Neural progenitor cell (in vitro differentiated cells): ENCODE data around the gene ARF1. TPM values are rescaled to one million over a fixed set of nuclear protein-coding genes. Genes with fewer than 3 reads are reported as not detected.

Experiments used
- DNase-seq: peaks from one replicate; pipeline ENCODE4 v3.0.0-alpha.2; 2016; ENCODE audit warnings: low spot score
- H2AFZ ChIP-seq: fragments of 200-600 bp; sonication (generic); replicated peaks from 2 replicates; pipeline ENCODE4 v1.6.1; 2016; ENCODE audit warnings: antibody characterized with exemption
- H3F3A ChIP-seq: fragments of 200-600 bp; sonication (generic); 2 replicates; pipeline ENCODE4 v1.6.1; 2016; ENCODE audit warnings: antibody characterized with exemption, low read depth
- H3K27ac ChIP-seq: fragments of 200-600 bp; sonication (generic); 2 replicates; pipeline ENCODE4 v1.5.1; 2016; ENCODE audit warnings: mild to moderate bottlenecking
- H3K27me3 ChIP-seq: fragments of 200-600 bp; sonication (generic); 2 replicates; pipeline ENCODE4 v1.6.1; 2016; ENCODE audit warnings: mild to moderate bottlenecking, moderate library complexity
- H3K36me3 ChIP-seq: fragments of 200-600 bp; sonication (generic); 2 replicates; pipeline ENCODE4 v1.5.1; 2016
- H3K4me1 ChIP-seq: fragments of 200-600 bp; sonication (generic); 2 replicates; pipeline ENCODE4 v1.6.1; 2016; ENCODE audit warnings: mixed run types
- H3K4me2 ChIP-seq: fragments of 200-600 bp; sonication (generic); 2 replicates; pipeline ENCODE4 v1.6.1; 2016
- H3K4me3 ChIP-seq: fragments of 200-600 bp; sonication (generic); 2 replicates; pipeline ENCODE4 v1.5.1; 2016
- H3K79me2 ChIP-seq: fragments of 200-600 bp; sonication (generic); 2 replicates; pipeline ENCODE4 v1.6.1; 2016; ENCODE audit warnings: low read depth
- H3K9ac ChIP-seq: fragments of 200-600 bp; sonication (generic); 2 replicates; pipeline ENCODE4 v1.6.1; 2016
- H3K9me3 ChIP-seq: fragments of 200-600 bp; sonication (generic); 2 replicates; pipeline ENCODE4 v1.5.1; 2016; ENCODE audit warnings: low read depth
- H4K20me1 ChIP-seq: fragments of 200-600 bp; sonication (generic); 2 replicates; pipeline ENCODE4 v1.6.1; 2016; ENCODE audit warnings: low read depth
- H3K27ac Mint-ChIP-seq: 3 replicates; pipeline ENCODE4 v1.8.0; 2021; ENCODE audit warnings: mixed read lengths
- H3K27me3 Mint-ChIP-seq: 2 replicates; pipeline ENCODE4 v1.8.0; 2022; ENCODE audit warnings: low read depth, mild to moderate bottlenecking, inconsistent platforms, moderate library complexity, mixed read lengths; ENCODE audit not compliant: insufficient read depth
- H3K36me3 Mint-ChIP-seq: 3 replicates; pipeline ENCODE4 v1.8.0; 2021; ENCODE audit warnings: mixed read lengths
- H3K4me1 Mint-ChIP-seq: 3 replicates; pipeline ENCODE4 v1.8.0; 2021; ENCODE audit warnings: mixed read lengths
- H3K4me3 Mint-ChIP-seq: 3 replicates; pipeline ENCODE4 v1.8.0; 2021; ENCODE audit warnings: mild to moderate bottlenecking, moderate library complexity, mixed read lengths
- H3K9me3 Mint-ChIP-seq: 3 replicates; pipeline ENCODE4 v1.8.0; 2020; ENCODE audit warnings: mixed read lengths
- EZH2 ChIP-seq: fragments of 200-600 bp; sonication (generic); IDR thresholded peaks from 2 replicates; pipeline ENCODE4 v1.6.1; 2017; ENCODE audit warnings: antibody characterized with exemption, mild to moderate bottlenecking, moderate library complexity
- EZH2phosphoT487 ChIP-seq: fragments of 200-600 bp; sonication (generic); IDR thresholded peaks from 2 replicates; pipeline ENCODE4 v1.6.1; 2017; ENCODE audit warnings: antibody characterized with exemption
- total RNA-seq: library from RNA; depleted of rRNA; stranded (reverse); fragments of >200 nt; gene quantifications from 2 replicates; pipeline ENCODE4 v1.2.3, GENCODE V29; 2015; ENCODE audit warnings: low replicate concordance
- TF ChIP-seq, protein P1 (sequence below): fragments of 200-600 bp; sonication (generic); IDR thresholded peaks from 2 replicates; pipeline ENCODE4 v1.5.1; 2017; ENCODE audit warnings: antibody characterized with exemption, mild to moderate bottlenecking

Gene ARF1
- total RNA-seq, 1 donor from 2014 or later = 95.1 TPM

- TF ChIP-seq, protein P1, sequence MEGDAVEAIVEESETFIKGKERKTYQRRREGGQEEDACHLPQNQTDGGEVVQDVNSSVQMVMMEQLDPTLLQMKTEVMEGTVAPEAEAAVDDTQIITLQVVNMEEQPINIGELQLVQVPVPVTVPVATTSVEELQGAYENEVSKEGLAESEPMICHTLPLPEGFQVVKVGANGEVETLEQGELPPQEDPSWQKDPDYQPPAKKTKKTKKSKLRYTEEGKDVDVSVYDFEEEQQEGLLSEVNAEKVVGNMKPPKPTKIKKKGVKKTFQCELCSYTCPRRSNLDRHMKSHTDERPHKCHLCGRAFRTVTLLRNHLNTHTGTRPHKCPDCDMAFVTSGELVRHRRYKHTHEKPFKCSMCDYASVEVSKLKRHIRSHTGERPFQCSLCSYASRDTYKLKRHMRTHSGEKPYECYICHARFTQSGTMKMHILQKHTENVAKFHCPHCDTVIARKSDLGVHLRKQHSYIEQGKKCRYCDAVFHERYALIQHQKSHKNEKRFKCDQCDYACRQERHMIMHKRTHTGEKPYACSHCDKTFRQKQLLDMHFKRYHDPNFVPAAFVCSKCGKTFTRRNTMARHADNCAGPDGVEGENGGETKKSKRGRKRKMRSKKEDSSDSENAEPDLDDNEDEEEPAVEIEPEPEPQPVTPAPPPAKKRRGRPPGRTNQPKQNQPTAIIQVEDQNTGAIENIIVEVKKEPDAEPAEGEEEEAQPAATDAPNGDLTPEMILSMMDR = no peak
- TF ChIP-seq EZH2phosphoT487 = no peak
- TF ChIP-seq EZH2 = no peak
- Mint-ChIP-seq H3K27ac (no peak overlapping the region), H3K4me1 (peaks cover 13% of the 10 kb centered on the region), H3K36me3 (peaks cover 68% of the 10 kb centered on the region), H3K27me3 (peaks cover 8% of the 10 kb centered on the region), H3K4me3 (no peak overlapping the region), H3K9me3 (peaks cover 41% of the 10 kb centered on the region)
- no peaks in the 10 kb centered on the region for H3K27me3 ChIP-seq
- no peak overlapping the region for H2AFZ ChIP-seq
- no peak overlapping the region for H3K4me2 ChIP-seq
- H3K9ac ChIP-seq = no peak overlapping the region
- no peaks in the 10 kb centered on the region for H3K9me3 ChIP-seq
- H4K20me1 ChIP-seq = peaks cover 68% of the 10 kb centered on the region
- H3K27ac ChIP-seq = no peak overlapping the region
- H3K4me1 ChIP-seq = no peaks in the 10 kb centered on the region
- peaks cover 78% of the 10 kb centered on the region for H3K79me2 ChIP-seq
- no peak for DNase-seq
- no peaks in the 10 kb centered on the region for H3K36me3 ChIP-seq
- H3F3A ChIP-seq = peaks cover 4% of the 10 kb centered on the region
- H3K4me3 ChIP-seq = no peak overlapping the region
These were observed 12.0 kb downstream of the ARF1 start for GRCh38 chr1:228094432-228095016.

- H3K4me1 Mint-ChIP-seq = peaks cover 10% of the 10 kb centered on the region
- Histone ChIP-seq H2AFZ (no peak overlapping the region), H3K79me2 (peaks cover 72% of the 10 kb centered on the region), H3K36me3 (no peaks in the 10 kb centered on the region), H3K9me3 (no peaks in the 10 kb centered on the region), H3K4me1 (no peaks in the 10 kb centered on the region), H3K9ac (no peak overlapping the region), H3K27me3 (no peaks in the 10 kb centered on the region), H4K20me1 (peaks cover 62% of the 10 kb centered on the region), H3K4me2 (no peak overlapping the region), H3K4me3 (no peak overlapping the region), H3F3A (peaks cover 4% of the 10 kb centered on the region), H3K27ac (no peak overlapping the region)
- H3K4me3 Mint-ChIP-seq = no peak overlapping the region
- TF ChIP-seq EZH2phosphoT487 = no peak
- TF ChIP-seq EZH2 = no peak
- TF ChIP-seq, protein P1 = no peak
- peaks cover 65% of the 10 kb centered on the region for H3K36me3 Mint-ChIP-seq
- H3K27ac Mint-ChIP-seq = no peak overlapping the region
- peaks cover 8% of the 10 kb centered on the region for H3K27me3 Mint-ChIP-seq
- peaks cover 41% of the 10 kb centered on the region for H3K9me3 Mint-ChIP-seq
- DNase-seq = no peak
These were observed 12.7 kb downstream of the ARF1 start for GRCh38 chr1:228095161-228095560.

GRCh38 chr1:228095938-228096337, 13.4 kb downstream of the ARF1 start:
- Histone ChIP-seq H3K4me1 (no peaks in the 10 kb centered on the region), H3F3A (peaks cover 4% of the 10 kb centered on the region), H3K9me3 (no peaks in the 10 kb centered on the region), H3K36me3 (no peaks in the 10 kb centered on the region), H3K27me3 (no peaks in the 10 kb centered on the region), H3K27ac (no peak overlapping the region), H3K4me3 (no peak overlapping the region), H4K20me1 (peaks cover 59% of the 10 kb centered on the region), H3K79me2 (peaks cover 64% of the 10 kb centered on the region), H3K9ac (no peak overlapping the region), H3K4me2 (no peak overlapping the region), H2AFZ (no peak overlapping the region)
- Mint-ChIP-seq H3K9me3 (peaks cover 41% of the 10 kb centered on the region), H3K36me3 (peaks cover 62% of the 10 kb centered on the region), H3K27me3 (peaks cover 8% of the 10 kb centered on the region), H3K4me3 (no peak overlapping the region), H3K4me1 (peaks cover 7% of the 10 kb centered on the region), H3K27ac (peak overlapping the region; percentile 83)
- TF ChIP-seq EZH2 = no peak
- TF ChIP-seq EZH2phosphoT487 = no peak
- TF ChIP-seq, protein P1 = no peak
- DNase-seq = no peak
